Measurements from ENCODE around the gene PAQR3. TPM values are rescaled to one million over a fixed set of nuclear protein-coding genes. Genes with fewer than 3 reads are reported as not detected.

PAQR3 gene
- total RNA-seq, 1 donor from 2014 or later, result 6.7 TPM

DNA sequence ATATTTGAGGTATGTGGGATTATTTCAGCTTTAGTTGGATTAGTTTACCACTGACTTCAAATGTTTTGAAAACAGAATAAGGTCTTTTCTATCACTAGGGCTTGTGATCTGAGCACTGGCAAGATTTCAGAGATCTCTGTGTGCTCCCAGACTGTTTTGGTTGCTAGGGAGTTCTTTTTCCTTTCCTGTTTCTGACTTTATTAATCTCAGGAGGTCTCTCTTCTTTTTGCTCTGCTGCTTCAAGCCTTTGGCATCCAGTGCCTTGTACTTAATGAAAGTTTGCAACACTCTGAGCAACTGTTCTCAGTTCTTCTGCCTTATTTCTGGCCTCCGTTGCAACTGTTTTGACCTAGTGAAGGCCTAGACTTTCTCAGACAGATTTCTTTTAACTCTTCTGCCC lies 32.1 kb upstream of the PAQR3 start:
- TF ChIP-seq CTCF (IDR thresholded peaks at IDR 0.05), result no peak
- H3K27me3 ChIP-seq, result no peaks in the 10 kb centered on the region
- H3K27ac ChIP-seq, result peak overlapping the region; percentile 57 to 59
- no peaks in the 10 kb centered on the region for H3K4me1 ChIP-seq
- H3K9me3 ChIP-seq, result no peaks in the 10 kb centered on the region
- DNase-seq (ENCODE audit: low spot score in 2 of 2), result no peak
- H3K36me3 ChIP-seq, result no peaks in the 10 kb centered on the region
- peak overlapping the region in 1 of 2 donors; percentile 5 for H3K4me3 ChIP-seq
- intact Hi-C loops (cut with DNase I), result no loop called here

GRCh38 chr4:78962597-78963115 lies 23.4 kb upstream of the PAQR3 start:
- Histone ChIP-seq H3K36me3 (no peaks in the 10 kb centered on the region), H3K4me3 (no peak overlapping the region), H3K9me3 (no peaks in the 10 kb centered on the region), H3K27me3 (no peaks in the 10 kb centered on the region), H3K4me1 (peaks cover 0 to 11% of the 10 kb centered on the region in 2 donors), H3K27ac (peak overlapping the region; percentile 52 to 68)
- intact Hi-C loops (cut with DNase I), result no loop called here
- DNase-seq (ENCODE audit: low spot score in 2 of 2), result no peak
- TF ChIP-seq CTCF (IDR thresholded peaks at IDR 0.05), result no peak

- Histone ChIP-seq H3K36me3 (no peaks in the 10 kb centered on the region), H3K4me3 (no peak overlapping the region), H3K4me1 (peaks cover 0 to 11% of the 10 kb centered on the region in 2 donors), H3K9me3 (no peaks in the 10 kb centered on the region), H3K27me3 (no peaks in the 10 kb centered on the region), H3K27ac (peak overlapping the region in 1 of 2 donors; percentile 58)
- no peak for DNase-seq (ENCODE audit: low spot score in 2 of 2)
- intact Hi-C loops (cut with DNase I), result no loop called here
- TF ChIP-seq CTCF (IDR thresholded peaks at IDR 0.05), result no peak
Observed at GRCh38 chr4:78960926-78961325, 21.7 kb upstream of the PAQR3 start.

- H3K27me3 ChIP-seq, result no peaks in the 10 kb centered on the region
- no peak for TF ChIP-seq CTCF (IDR thresholded peaks at IDR 0.05)
- H3K36me3 ChIP-seq, result no peaks in the 10 kb centered on the region
- DNase-seq (ENCODE audit: low spot score in 2 of 2), result no peak
- H3K4me3 ChIP-seq, result no peak overlapping the region
- no peaks in the 10 kb centered on the region for H3K9me3 ChIP-seq
- H3K4me1 ChIP-seq, result no peaks in the 10 kb centered on the region
- intact Hi-C loops (cut with DNase I), result loop anchor here (10.0 kb wide), 3 partner anchors 88 to 718 kb away; no protein-coding TSS in a partner anchor
- H3K27ac ChIP-seq, result no peak overlapping the region
Observed at GRCh38 chr4:78956975-78957374, 17.7 kb upstream of the PAQR3 start.

DNA sequence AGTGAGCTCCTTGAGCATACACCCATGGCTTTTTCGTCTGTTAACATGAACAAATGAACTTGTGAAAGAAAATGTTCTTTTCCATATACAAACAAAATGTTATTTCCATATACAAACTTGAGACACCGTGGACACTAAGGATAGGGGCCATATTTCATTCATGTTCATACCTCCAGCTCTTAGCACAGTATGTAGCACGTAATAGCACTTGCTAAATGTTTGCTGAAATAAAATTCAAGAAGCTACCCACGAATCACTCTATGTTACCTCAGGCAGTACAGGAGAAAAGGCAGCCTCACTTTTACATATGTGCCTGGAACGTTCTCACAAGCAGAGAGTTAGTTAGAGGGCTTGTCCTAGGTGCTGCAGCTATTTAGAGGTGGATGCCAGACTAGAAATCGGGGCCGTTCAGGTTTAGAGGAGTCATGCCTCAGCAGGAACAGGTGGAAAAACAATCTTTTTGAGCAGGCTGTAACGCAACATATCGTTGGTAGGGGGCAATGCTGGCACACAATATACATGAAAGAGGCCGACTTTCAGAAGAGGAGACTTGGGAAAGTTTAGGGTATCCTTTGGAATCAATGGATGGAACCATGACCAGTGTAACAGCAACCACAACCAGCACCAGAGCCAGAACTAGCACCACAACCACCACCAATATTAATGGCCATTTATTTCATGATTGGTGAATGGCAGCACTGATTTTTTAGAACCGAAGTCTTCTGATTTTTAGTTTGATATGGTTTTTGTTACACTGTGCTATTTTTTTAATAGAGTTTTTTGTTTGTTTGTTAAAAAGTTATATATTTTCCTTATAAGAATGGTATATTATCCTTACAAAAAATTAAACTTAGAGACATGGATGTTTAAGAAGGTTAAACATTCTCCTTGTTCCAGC lies 14.8 kb upstream of the PAQR3 start:
- no peak overlapping the region for H3K27ac ChIP-seq
- H3K4me1 ChIP-seq, result no peaks in the 10 kb centered on the region
- no peak for DNase-seq (ENCODE audit: low spot score in 2 of 2)
- intact Hi-C loops (cut with DNase I), result loop anchor here (2.0 to 10.0 kb wide), 4 partner anchors 91 to 1261 kb away; no protein-coding TSS in a partner anchor
- no peaks in the 10 kb centered on the region for H3K36me3 ChIP-seq
- TF ChIP-seq CTCF (IDR thresholded peaks at IDR 0.05), result peak in 2 of 3 experiments; percentile 31 to 39
- no peak overlapping the region for H3K4me3 ChIP-seq
- no peaks in the 10 kb centered on the region for H3K9me3 ChIP-seq
- no peaks in the 10 kb centered on the region for H3K27me3 ChIP-seq
